Neural cell (in vitro differentiated cells): ENCODE data around the gene RIPPLY2. TPM values are rescaled to one million over a fixed set of nuclear protein-coding genes. Genes with fewer than 3 reads are reported as not detected.

Experiments
- H2AFZ ChIP-seq: fragments of 200-600, 300-800 bp; sonication (generic), shearing (Covaris generic); 2 replicates; pipeline ENCODE4 v1.6.0; 2014; ENCODE audit warnings: low read depth, mild to moderate bottlenecking, antibody characterized with exemption, low read length, moderate library complexity
- H3F3A ChIP-seq: fragments of 200-600 bp; shearing (Covaris generic); 2 replicates; pipeline ENCODE4 v1.6.1; 2016; ENCODE audit warnings: mild to moderate bottlenecking, moderate library complexity, mixed read lengths, antibody characterized with exemption, low read length; ENCODE audit not compliant: insufficient read depth, poor library complexity, severe bottlenecking
- H3K27ac ChIP-seq: fragments of 200-600, 300-800 bp; sonication (generic), shearing (Covaris generic); 2 replicates; pipeline ENCODE4 v1.5.1; 2014; ENCODE audit warnings: mild to moderate bottlenecking, low read length, moderate library complexity
- H3K27me3 ChIP-seq: fragments of 300-800, 200-600 bp; sonication (generic), shearing (Covaris generic); 2 replicates; pipeline ENCODE4 v1.6.0; 2014; ENCODE audit warnings: mild to moderate bottlenecking, low read depth, low read length, moderate library complexity; ENCODE audit not compliant: insufficient read depth
- H3K36me3 ChIP-seq: fragments of 300-800, 200-600 bp; sonication (generic), shearing (Covaris generic); 2 replicates; pipeline ENCODE4 v1.5.1; 2014; ENCODE audit warnings: mild to moderate bottlenecking, antibody characterized with exemption, low read length, moderate library complexity; ENCODE audit not compliant: insufficient read depth
- H3K4me2 ChIP-seq: fragments of 300-800, 200-600 bp; sonication (generic), shearing (Covaris generic); 2 replicates; pipeline ENCODE4 v1.6.0; 2014; ENCODE audit warnings: mild to moderate bottlenecking, low read length
- H3K4me3 ChIP-seq: fragments of 300-800, 200-600 bp; sonication (generic), shearing (Covaris generic); 2 replicates; pipeline ENCODE4 v1.5.1; 2014; ENCODE audit warnings: mild to moderate bottlenecking, low read length, moderate library complexity
- H3K79me2 ChIP-seq: fragments of 200-600 bp; shearing (Covaris generic); replicated peaks from 2 replicates; pipeline ENCODE4 v1.6.0; 2014; ENCODE audit warnings: mild to moderate bottlenecking, low read length, moderate library complexity; ENCODE audit not compliant: insufficient read depth
- H3K9ac ChIP-seq: fragments of 300-800, 200-600 bp; sonication (generic), shearing (Covaris generic); 2 replicates; pipeline ENCODE4 v1.6.1; 2016; ENCODE audit warnings: mild to moderate bottlenecking, low read length, mixed read lengths
- H3K9me2 ChIP-seq: fragments of 200-600 bp; shearing (Covaris generic); 2 replicates; pipeline ENCODE4 v1.6.1; 2016; ENCODE audit warnings: mild to moderate bottlenecking, low read length, mixed read lengths; ENCODE audit not compliant: insufficient read depth
- H3K9me3 ChIP-seq: fragments of 200-600, 300-800 bp; sonication (generic), shearing (Covaris generic); 2 replicates; pipeline ENCODE4 v1.6.1; 2016; ENCODE audit warnings: mild to moderate bottlenecking, mixed run types, low read length, moderate library complexity, mixed read lengths
- H4K20me1 ChIP-seq: fragments of 200-600 bp; shearing (Covaris generic); 2 replicates; pipeline ENCODE4 v1.6.1; 2016; ENCODE audit warnings: mild to moderate bottlenecking, mixed run types; ENCODE audit not compliant: insufficient read depth
- CTCF ChIP-seq: fragments of 450-650 bp; IDR thresholded peaks from 2 replicates; pipeline ENCODE4 v1.5.1; 2014; ENCODE audit warnings: antibody characterized with exemption, mild to moderate bottlenecking, moderate library complexity; ENCODE audit not compliant: poor library complexity, severe bottlenecking
- EP300 ChIP-seq: fragments of 450-650 bp; conservative IDR thresholded peaks from 2 replicates; pipeline ENCODE4 v1.6.1; 2014; ENCODE audit warnings: antibody characterized with exemption, mild to moderate bottlenecking, moderate library complexity; ENCODE audit not compliant: poor library complexity, severe bottlenecking
- EZH2 ChIP-seq: fragments of 200-600, 300-800 bp; shearing (Covaris generic), sonication (generic); IDR thresholded peaks from 2 replicates; pipeline ENCODE4 v1.6.1; 2014; ENCODE audit warnings: antibody characterized with exemption, low read length, borderline replicate concordance, mild to moderate bottlenecking; ENCODE audit not compliant: insufficient read depth, poor library complexity, severe bottlenecking
- MXI1 ChIP-seq: fragments of 450-650 bp; conservative IDR thresholded peaks from 2 replicates; pipeline ENCODE4 v1.6.1; 2014; ENCODE audit warnings: antibody characterized with exemption, mild to moderate bottlenecking; ENCODE audit not compliant: poor library complexity, severe bottlenecking
- POLR2AphosphoS5 ChIP-seq: IDR thresholded peaks from 2 replicates; pipeline ENCODE4 v1.6.1; 2012
- RAD21 ChIP-seq: fragments of 450-650 bp; conservative IDR thresholded peaks from 2 replicates; pipeline ENCODE4 v1.6.1; 2014; ENCODE audit warnings: antibody characterized with exemption, mild to moderate bottlenecking, moderate library complexity
- REST ChIP-seq: IDR thresholded peaks from 2 replicates; pipeline ENCODE4 v1.6.1; 2012; ENCODE audit warnings: borderline replicate concordance
- SMC3 ChIP-seq: fragments of 450-650 bp; conservative IDR thresholded peaks from 2 replicates; pipeline ENCODE4 v1.6.1; 2014; ENCODE audit warnings: antibody characterized with exemption, mild to moderate bottlenecking, moderate library complexity; ENCODE audit not compliant: poor library complexity
- TAF1 ChIP-seq: IDR thresholded peaks from 2 replicates; pipeline ENCODE4 v1.6.1; 2012; ENCODE audit warnings: low read depth
- polyA plus RNA-seq: library from polyadenylated mRNA; depleted of rRNA; stranded (reverse); fragments of >200 nt; gene quantifications from 2 replicates; pipeline ENCODE4 v1.2.3, GENCODE V29; 2014

The RIPPLY2 gene
- polyA plus RNA-seq, 1 donor from 2014 or later = 3.5 TPM

GRCh38 chr6:83854766-83855165 lies 1.6 kb downstream of the RIPPLY2 start:
- Histone ChIP-seq H3K9me3 (no peaks in the 10 kb centered on the region), H3K27ac (no peak overlapping the region), H3K79me2 (no peaks in the 10 kb centered on the region), H3K36me3 (no peaks in the 10 kb centered on the region), H3K4me3 (no peak overlapping the region), H3K9me2 (no peaks in the 10 kb centered on the region), H3K27me3 (peaks cover 75% of the 10 kb centered on the region), H4K20me1 (no peaks in the 10 kb centered on the region), H2AFZ (no peak overlapping the region), H3F3A (peaks cover 3% of the 10 kb centered on the region), H3K4me2 (no peak overlapping the region), H3K9ac (no peak overlapping the region)
- no peak for TF ChIP-seq RAD21
- TF ChIP-seq MXI1 = no peak
- TF ChIP-seq SMC3 = no peak
- no peak for TF ChIP-seq EP300
- TF ChIP-seq EZH2 = no peak
- TF ChIP-seq CTCF = no peak
- TF ChIP-seq POLR2AphosphoS5 = no peak

GRCh38 chr6:83859410-83860358 lies 6.5 kb downstream of the RIPPLY2 start, which contains the start of gene CYB5R4:
TSS of gene CYB5R4 (plus strand) at chr6:83859689. CDS start at chr6:83859783, 94 bp downstream.
- Histone ChIP-seq H3K4me3 (peak within 1 kb of the TSS; percentile 77), H2AFZ (peak within 1 kb of the TSS; percentile 52), H3K4me2 (peak within 1 kb of the TSS; percentile 89), H3K79me2 (peaks cover 20% of the 10 kb centered on the region), H3K27ac (peak within 1 kb of the TSS; percentile 53), H3K9me3 (no peaks in the 10 kb centered on the region), H3K9ac (peak within 1 kb of the TSS; percentile 70), H3K27me3 (peaks cover 41% of the 10 kb centered on the region), H3K36me3 (no peaks in the 10 kb centered on the region), H4K20me1 (no peaks in the 10 kb centered on the region), H3F3A (no peaks in the 10 kb centered on the region), H3K9me2 (no peaks in the 10 kb centered on the region)
- TF ChIP-seq REST (peak; percentile 97), MXI1 (peak; percentile 85), EZH2 (no peak), CTCF (peak; percentile 82), SMC3 (peak; percentile 72), TAF1 (no peak), EP300 (peak; percentile 39), POLR2AphosphoS5 (peak; percentile 70), RAD21 (peak; percentile 64)
